K562 (cell line): ENCODE data around the gene SHF.

Experiments used
- HINFP ChIP-seq: fragments of 450-650 bp; conservative IDR thresholded peaks from 2 replicates; pipeline ENCODE4 v1.6.1; 2016; ENCODE audit warnings: missing genetic modification characterization, low read depth, mild to moderate bottlenecking, control low read depth, missing compliant biosample characterization
- RFX1 ChIP-seq: fragments of 450-650 bp; IDR thresholded peaks from 2 replicates; pipeline ENCODE4 v1.6.1; 2016; ENCODE audit warnings: mild to moderate bottlenecking, moderate library complexity

DNA sequence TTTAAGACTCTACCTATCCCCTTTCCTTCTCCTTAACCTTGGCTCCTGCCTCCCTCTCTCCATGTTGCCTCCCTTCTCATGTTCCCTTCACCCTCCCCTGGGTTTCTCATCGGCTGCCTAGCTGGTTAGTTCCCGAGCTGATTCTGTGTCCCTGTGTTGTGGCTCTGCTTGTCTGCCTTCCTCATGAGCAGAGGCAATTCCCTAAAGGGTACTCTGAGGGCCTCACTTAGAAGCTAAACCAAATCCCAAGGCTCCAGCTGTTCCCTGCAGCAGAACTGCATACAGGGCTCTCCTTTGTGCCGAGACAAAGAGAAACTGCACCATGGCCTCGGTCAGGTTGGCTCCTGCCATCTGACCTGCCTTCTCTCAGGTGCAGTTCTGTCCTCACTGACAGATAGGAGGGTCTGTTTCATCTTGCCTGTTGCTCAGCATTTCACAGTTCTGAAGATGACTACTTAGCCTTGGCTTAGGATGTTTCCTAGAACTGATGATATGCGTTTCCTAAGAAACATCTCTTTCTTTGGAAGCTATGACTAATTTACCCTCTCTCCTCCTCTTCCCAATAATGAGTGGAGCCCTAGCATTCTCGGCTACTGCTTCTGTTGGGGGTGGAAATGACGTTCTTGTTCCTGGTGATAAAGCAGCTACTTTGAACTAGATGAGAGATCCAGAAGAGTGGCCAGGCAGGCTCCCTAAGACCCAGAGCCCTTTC is 30.9 kb downstream of the SHF start:
- TF ChIP-seq RFX1 (no peak), HINFP (no peak)
